ENCODE measurements around the gene CCDC51. TPM values are rescaled to one million over a fixed set of nuclear protein-coding genes. Genes with fewer than 3 reads are reported as not detected.

Gene CCDC51
- total and polyA plus RNA-seq, 9 of the 15 experiments (the other 6 are each of a cell fraction or from before 2014, with no cell fraction given) = 6.5 to 18.6 (median 15.7) TPM

- TF ChIP-seq USF1 (CRISPR knock-in tag; IDR thresholded peaks at IDR 0.05) (no peak), CREM (IDR thresholded peaks at IDR 0.05; ENCODE audit: low read depth) (no peak)
These were observed 33.9 kb downstream of the CCDC51 start (continued) for GRCh38 chr3:48405971-48406370.

GRCh38 chr3:48405343-48405881, 34.5 kb downstream of the CCDC51 start:
- CTCF ChIA-PET (ENCODE audit: low intra/inter-chr PET ratio) = no interaction called here
- H3K9me1 ChIP-seq (ENCODE audit: control insufficient read depth, insufficient read depth, low read length) = no peaks in the 10 kb centered on the region
- 0 out of 2 replicates have a peak, but pooled peaks cover 6% of the 10 kb centered on the region for H4K20me1 ChIP-seq (replicated peaks; ENCODE audit: control insufficient read depth, insufficient read depth, low read length)
- H3K4me3 ChIP-seq = no peak overlapping the region
- in situ Hi-C loops (cut with MboI) (no loop called here), intact Hi-C loops (cut with micrococcal nuclease) (loop anchor here (10.0 kb wide), 2 partner anchors 99 to 211 kb away; partner anchors contain the start of gene SHISA5)
- no peaks in the 10 kb centered on the region for H3K79me2 ChIP-seq (ENCODE audit: control insufficient read depth, insufficient read depth, low read length)
- H3K27ac ChIP-seq (ENCODE audit: extremely low read depth, low read depth, low read length) = no peak overlapping the region
- POLR2A ChIA-PET = interaction anchor here (0.6 to 0.9 kb wide), 4 partner anchors 14 to 990 kb away, joined by 3 read pairs; no protein-coding TSS in a partner anchor
- WGBS (ENCODE audit: insufficient coverage, low coverage, missing lambda C conversion rate) = 44% methylated on average over 8 of the region's 13 CpGs
- DNase-seq (ENCODE audit: extremely low read depth in 1 of 4, low spot score in 3 of 4) (no peak), FAIRE-seq (no peak), ATAC-seq (no peak)
- BruUV-seq (replicated peaks) = no TSS peak
- H2AFZ ChIP-seq (ENCODE audit: low read depth, low read length) = no peak overlapping the region
- H3K27me3 ChIP-seq (ENCODE audit: control insufficient read depth in 2 of 2, insufficient read depth in 2 of 2, low read length in 2 of 2) = no peaks in the 10 kb centered on the region
- no peak overlapping the region for H3K4me2 ChIP-seq (ENCODE audit: insufficient read depth, low read length)
- no peaks in the 10 kb centered on the region for H3K36me3 ChIP-seq (ENCODE audit: control insufficient read depth, insufficient read depth, low read length)
- H3K4me1 ChIP-seq (replicated peaks in 1 of 2; ENCODE audit: control insufficient read depth in 2 of 2, insufficient read depth in 2 of 2, low read length in 2 of 2) = peaks cover 0 to 6% of the 10 kb centered on the region in 2 experiments; a peak in 1 of 5 replicates
- TF ChIP-seq UBTF (IDR thresholded peaks at IDR 0.05; ENCODE audit: borderline replicate concordance in 1 of 2, low read depth in 2 of 2, low read length in 2 of 2) = no peak
- TF ChIP-seq FOXA1 (IDR thresholded peaks at IDR 0.05; ENCODE audit: borderline replicate concordance) = no peak
- no peak overlapping the region for H3K9ac ChIP-seq (ENCODE audit: insufficient read depth in 1 of 2, low read depth in 2 of 2, low read length in 2 of 2)
- no peaks in the 10 kb centered on the region for H3K9me3 ChIP-seq (replicated peaks; ENCODE audit: control insufficient read depth, insufficient read depth, low read depth, low read length)

All from K562 (cell line).